ENCODE results near the gene PLXNA3. TPM values are rescaled to one million over a fixed set of nuclear protein-coding genes. Genes with fewer than 3 reads are reported as not detected.

Gene PLXNA3
- total RNA-seq, 1 donor from 2014 or later: 14.6 TPM

- no peak for TF ChIP-seq CTCF (conservative IDR thresholded peaks at IDR 0.05; ENCODE audit: low read depth, low read length)
- H3K4me3 ChIP-seq (ENCODE audit: low read depth, low read length): no peak overlapping the region
- DNase-seq (ENCODE audit: low read depth): no peak
Measured at GRCh38 chrX:154435171-154435733, 22.8 kb upstream of the PLXNA3 start.

- H3K4me3 ChIP-seq (ENCODE audit: low read depth, low read length): peak overlapping the region; percentile 65
- no peak for DNase-seq (ENCODE audit: low read depth)
- no peak for TF ChIP-seq CTCF (conservative IDR thresholded peaks at IDR 0.05; ENCODE audit: low read depth, low read length)
Measured at GRCh38 chrX:154436374-154436982, 21.6 kb upstream of the PLXNA3 start.

GRCh38 chrX:154436983-154437752, 20.9 kb upstream of the PLXNA3 start, which contains the start of gene GDI1:
TSS of gene GDI1 (plus strand) at chrX:154437154. CDS start at chrX:154437255, 101 bp downstream.
- TF ChIP-seq CTCF (conservative IDR thresholded peaks at IDR 0.05; ENCODE audit: low read depth, low read length): no peak
- no peak for DNase-seq (ENCODE audit: low read depth)

GRCh38 chrX:154437971-154438893, 19.8 kb upstream of the PLXNA3 start:
- no peak for DNase-seq (ENCODE audit: low read depth)
- H3K4me3 ChIP-seq (ENCODE audit: low read depth, low read length): peak overlapping the region; percentile 65
- TF ChIP-seq CTCF (conservative IDR thresholded peaks at IDR 0.05; ENCODE audit: low read depth, low read length): no peak

More at GRCh38 chrX:154436983-154437752, 20.9 kb upstream of the PLXNA3 start, which contains the start of gene GDI1:
- peak within 1 kb of the TSS; percentile 65 for H3K4me3 ChIP-seq (ENCODE audit: low read depth, low read length)

GRCh38 chrX:154439841-154440240, 18.2 kb upstream of the PLXNA3 start:
- no peak for DNase-seq (ENCODE audit: low read depth)
- H3K4me3 ChIP-seq (ENCODE audit: low read depth, low read length): no peak overlapping the region
- TF ChIP-seq CTCF (conservative IDR thresholded peaks at IDR 0.05; ENCODE audit: low read depth, low read length): no peak

- no peak for TF ChIP-seq CTCF (conservative IDR thresholded peaks at IDR 0.05; ENCODE audit: low read depth, low read length)
- no peak overlapping the region for H3K4me3 ChIP-seq (ENCODE audit: low read depth, low read length)
- no peak for DNase-seq (ENCODE audit: low read depth)
Measured at GRCh38 chrX:154440623-154441357, 17.3 kb upstream of the PLXNA3 start.
